GM19025 (cell line): Measurements from ENCODE around the gene SNX24.
"Not testable (repeated sequence)": the region's sequence is repeated elsewhere in the genome, so short reads cannot be mapped to it uniquely, and the experiment has no call there.

ENCODE experiments used
- ATAC-seq: cut with Tn5 transposase; IDR thresholded peaks from one replicate; pipeline ENCODE4 v1.9.1; 2021; ENCODE audit warnings: mild to moderate bottlenecking, low read depth, moderate library complexity; ENCODE audit not compliant: unreplicated experiment

Gene SNX24

DNA sequence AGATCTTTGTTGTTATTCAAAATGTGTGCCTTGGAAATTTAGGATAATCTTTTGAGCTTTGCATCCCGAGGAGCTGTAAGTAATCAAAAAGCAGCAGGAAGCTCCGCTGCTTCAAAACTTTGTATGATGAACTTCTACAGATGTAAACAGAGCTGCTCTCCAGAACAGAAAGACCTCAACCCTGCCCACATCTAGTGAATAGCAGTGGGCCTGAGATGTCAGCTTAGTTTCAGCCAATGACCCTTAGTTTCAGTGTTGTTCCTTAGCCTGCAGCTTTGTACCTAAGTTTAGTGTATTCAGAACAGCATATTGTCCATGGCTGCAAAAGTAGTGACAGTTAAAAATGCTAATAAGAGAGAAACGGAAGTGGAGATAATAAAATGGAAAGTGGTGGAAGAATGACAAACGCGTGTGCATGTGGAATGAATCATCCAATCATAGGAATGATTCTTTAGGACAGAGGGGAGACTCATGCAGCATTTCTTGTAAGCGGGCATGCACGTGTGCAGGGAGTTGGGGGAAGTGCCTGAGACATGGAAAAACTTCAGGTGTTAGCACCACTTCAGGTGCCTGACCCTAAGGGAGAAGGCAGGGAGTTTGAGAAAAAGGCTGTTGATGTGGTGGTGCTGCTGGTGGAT lies 24.9 kb downstream of the SNX24 start:
- ATAC-seq, result no peak

DNA sequence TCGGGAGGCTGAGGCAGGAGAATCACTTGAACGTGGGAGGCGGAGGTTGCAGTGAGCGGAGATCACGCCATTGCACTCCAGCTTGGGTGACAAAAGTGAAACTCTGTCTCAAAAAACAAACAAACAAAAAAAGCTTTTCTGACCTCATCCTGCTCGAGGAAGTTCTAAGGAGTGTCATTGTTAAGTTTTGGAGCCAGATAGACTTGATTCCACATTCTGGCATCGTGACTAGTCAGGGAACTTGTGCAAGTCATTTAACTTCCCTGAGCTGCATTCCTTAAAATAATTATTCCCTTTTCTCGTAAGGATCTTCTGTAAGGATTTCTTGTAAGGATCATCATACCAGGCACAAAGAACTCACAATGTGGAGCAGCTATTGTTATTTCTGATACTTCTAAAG lies 26.2 kb downstream of the SNX24 start:
- no peak for ATAC-seq

DNA sequence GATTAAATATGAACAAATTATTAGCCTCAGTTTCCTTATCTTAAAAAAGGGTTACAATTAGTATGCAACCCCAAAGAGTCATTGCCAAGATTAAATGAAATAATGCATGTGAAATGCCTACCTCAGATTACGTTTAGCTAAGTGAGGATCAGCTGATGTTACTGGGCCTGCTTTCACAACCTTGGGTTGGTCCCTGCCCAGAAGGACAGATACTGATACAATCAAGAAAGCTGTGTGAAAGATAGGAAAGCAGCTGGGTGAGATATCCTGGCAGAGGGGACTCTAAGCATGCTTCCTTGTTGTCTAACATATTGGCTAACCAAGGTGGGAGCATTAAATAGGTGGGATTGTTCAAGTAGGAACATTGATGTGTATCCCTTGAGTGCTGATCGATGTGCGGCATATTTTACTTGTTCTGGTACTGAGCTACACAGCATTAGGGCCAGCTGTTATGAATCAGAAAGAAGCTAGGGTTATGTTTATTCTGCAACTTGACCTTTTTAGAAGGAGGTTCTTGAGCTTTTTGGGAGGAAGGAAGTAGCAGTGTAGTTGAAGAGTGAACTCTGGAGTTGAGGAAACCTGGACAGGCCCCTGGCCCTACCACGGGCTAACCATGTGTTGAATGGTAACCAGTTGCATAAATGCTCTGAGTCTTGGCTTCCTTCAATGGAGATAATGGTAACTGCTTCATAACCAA lies 28.9 kb downstream of the SNX24 start:
- ATAC-seq, result no peak

DNA sequence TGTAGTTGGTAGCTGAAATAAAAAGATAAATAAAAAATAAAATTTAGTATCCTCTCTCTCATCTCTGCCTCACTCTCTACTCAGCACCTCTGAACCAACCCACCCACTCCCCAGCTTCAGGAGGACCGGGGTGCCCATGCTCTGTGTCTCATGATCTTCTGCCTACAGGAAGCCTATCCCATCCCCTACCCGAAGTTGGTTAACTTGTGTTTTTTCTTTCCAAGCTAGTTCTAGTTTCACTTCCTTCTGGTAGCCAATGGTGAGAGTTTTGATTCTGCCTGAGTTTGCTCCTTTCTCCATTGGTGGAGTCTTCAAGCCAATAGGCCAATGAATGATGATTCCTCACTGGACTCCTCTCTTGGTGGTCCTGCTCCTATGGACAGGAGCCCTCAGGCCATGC lies 32.1 kb downstream of the SNX24 start:
- ATAC-seq, result peak; percentile 47

DNA sequence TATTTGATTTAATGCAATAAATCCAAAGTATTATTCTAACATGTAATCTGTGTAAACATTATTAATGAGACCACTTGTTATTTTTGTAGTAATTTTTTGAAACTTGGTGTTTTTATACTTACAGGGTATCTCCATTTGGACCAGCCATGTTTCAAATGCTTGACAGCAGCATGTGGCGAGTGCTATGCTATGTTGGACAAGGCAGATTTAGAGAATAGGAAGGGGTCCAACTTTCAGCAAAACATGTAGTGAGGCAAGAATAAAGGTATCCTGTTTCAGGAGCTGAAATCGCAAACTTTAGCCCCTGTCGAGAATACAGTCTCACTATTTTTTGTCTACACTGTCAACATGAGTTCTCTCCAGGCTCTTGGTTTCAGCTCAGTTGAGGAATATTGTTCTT lies 33.7 kb downstream of the SNX24 start:
- ATAC-seq, result no peak

DNA sequence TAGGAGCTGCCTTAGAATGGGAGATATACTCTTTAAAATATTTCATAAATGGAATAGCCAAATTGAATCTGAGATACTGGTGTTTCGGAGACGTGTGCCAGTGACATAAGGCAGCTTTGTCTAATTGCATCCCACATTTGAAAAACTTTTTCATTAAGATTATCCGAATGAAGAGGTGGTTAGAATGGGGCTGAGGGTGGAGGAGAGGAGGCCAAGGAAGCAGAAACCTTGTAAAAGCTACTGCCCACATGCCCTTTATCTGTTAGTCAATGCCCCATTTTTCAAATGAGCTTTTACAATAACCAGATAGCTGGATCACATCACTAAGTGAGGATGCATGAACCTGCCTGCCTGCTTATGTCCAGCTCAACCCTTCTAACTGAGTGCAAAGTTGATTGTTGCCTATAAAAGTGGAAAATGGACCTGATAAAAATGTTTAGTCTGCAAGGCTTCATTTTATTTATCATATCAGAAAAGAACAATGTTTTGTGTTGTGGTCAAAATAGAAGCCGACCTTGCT lies 34.8 kb downstream of the SNX24 start:
- no peak for ATAC-seq

DNA sequence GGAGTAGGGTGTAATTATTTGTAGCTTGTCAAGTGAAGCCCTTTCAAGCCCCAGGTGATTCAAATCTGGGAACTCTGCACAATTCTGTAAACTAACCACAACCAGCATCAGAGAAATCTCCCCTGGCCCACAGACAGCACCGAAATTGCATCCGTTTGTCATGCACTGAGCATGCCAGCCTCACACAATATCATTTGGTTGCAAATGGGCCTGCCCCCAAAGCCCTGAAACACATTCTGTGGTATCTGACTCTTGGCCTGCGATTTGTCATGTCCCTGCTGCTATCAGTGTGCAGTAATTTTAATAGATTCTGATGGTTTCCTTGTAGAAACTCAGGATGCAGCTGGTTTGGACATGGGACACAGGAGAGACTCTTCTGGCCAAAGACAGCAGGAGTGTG lies 35.3 kb downstream of the SNX24 start:
- peak; percentile 79 for ATAC-seq

DNA sequence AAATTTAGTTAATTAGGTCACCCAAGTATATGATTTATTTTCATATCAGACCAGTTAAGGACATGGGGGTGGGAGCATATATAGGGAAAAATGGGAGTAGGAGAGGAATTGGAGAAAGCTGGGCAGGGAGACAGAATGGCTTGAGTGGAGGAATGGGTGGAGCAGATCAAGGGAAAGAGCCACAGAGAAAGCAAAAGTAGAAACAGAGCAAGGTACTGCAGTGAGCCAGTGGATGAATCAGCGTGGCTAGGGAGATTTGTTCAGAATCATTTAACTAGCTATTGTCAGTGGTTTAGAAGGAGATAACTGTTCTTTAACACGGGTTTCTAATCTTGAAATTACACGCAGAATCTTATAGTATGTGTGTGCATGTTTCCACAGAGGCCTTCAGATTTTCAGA lies 37.4 kb downstream of the SNX24 start:
- no peak for ATAC-seq

DNA sequence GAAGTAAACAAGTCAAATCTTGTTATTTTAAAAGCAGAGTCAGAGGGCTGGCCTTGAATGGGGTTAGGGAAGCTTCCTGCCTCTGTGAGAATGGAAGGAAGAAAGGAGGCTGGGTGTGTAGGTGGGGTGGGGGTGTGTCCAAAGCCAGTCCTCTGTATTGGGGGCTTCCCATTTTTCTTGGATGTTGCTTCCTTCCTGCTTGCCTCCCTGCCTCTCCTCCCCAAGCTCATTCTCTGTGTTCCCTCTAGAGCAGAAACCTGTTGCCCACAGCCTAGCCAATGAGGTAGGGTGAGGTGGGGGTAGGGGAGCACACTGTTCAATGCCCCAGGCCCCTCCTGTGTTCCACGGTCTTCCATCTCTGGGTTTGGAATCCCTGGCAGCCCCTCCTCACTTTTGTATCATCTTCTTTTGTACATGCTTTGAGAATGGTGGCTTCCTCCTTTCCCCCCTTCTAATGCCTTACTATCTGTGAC lies 39.7 kb downstream of the SNX24 start:
- no peak for ATAC-seq

DNA sequence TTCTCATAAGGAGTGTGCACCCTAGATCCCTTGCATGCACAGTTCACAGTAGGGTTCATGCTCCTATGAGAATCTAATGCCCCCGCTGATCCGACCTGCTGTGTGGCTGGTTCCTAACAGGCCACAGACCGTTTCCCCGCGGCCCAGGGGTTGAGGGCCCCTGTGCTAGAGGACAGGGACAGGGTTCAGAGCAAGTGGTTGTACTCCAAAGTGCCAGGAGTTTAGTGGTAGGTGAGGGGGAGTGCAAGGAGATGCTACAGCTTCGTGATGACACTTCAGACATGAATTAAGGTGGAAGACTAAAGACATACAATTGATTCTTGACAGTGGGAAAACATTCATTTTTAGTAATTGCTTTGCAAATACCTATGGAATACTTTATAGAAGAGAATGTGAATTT lies 40.5 kb downstream of the SNX24 start:
- ATAC-seq, result no peak

DNA sequence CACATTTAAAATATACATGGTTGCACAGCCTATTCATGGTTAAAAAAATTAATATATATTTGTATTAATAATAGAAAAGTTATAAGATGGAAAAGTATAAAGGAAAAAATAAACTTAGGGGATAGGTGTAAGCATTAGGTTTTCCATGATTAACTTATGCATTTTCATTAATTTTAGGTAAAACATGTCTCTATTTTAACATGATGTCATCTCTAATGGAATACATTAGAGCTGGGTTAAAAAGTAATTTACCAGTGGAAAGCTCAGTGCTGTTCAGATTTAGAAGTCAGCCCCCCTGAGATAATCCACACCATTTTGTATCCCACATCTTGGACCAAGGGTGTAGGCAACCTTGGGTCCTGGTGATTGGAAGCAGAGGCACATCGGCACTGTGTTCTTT lies 49.7 kb downstream of the SNX24 start:
- ATAC-seq, result no peak

DNA sequence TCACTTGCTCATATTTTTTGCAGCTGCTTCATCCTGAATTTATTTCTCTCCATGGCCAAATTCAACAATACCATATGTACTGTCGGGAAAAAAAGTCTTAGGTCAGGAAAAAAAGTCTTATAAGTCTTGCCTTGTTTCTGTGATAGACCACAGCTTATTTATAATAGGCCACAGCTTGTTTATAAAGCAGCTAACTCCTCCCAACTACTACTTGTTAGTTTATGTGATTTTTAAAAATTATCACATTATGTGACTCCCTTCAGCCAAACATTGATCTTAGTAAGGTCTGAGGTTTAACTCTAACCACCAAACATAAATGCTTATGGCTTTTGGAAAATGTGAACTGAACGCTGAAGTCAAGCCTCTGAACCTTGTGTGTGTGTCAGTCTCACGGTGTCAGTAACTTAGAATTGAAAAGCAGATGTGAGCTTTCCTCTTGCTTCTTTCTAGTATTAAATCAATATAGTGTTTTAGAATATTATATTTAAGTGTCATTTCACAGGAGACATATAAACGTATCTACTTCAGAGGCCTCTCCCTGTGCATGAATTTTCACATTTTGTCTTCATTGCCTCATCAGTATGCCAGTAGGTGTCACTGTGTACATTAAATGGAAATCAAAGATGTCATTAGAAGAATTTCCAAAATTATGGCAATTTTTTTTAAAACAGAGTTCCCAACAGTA lies 51.3 kb downstream of the SNX24 start:
- no peak for ATAC-seq

DNA sequence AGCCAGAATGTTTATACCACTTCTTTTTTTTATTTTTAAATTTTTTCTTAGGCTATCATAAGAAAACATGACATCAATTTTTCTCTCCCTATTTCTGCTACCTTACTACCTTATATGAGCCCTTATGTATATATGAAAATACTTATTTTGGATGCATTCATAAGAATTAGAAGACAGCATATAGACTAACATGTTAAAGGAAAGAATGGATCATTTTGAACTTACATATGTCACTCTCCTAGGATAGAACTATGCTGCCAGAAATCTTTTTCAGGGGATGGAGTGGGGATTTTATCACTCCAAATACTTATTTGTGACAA lies 51.8 kb downstream of the SNX24 start:
- ATAC-seq, result no peak

DNA sequence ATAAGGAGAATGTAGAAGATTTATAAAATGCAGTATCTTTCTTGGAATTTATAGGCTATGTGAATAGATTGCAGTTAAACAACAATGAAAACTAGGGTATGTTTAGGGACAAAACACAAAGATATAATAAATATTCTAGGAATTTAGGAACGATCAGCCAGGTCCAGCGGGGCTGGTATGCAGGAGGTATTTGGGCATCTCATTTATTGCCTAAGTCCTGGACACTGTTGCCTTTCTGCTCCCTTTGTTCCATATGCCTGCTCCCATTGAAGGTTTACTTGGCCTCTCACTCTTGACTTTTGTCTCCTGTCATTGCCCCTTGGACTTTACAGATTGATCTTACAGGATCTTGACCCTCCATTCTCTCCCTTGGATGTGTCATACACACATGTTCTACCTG lies 55.9 kb downstream of the SNX24 start:
- ATAC-seq, result no peak

DNA sequence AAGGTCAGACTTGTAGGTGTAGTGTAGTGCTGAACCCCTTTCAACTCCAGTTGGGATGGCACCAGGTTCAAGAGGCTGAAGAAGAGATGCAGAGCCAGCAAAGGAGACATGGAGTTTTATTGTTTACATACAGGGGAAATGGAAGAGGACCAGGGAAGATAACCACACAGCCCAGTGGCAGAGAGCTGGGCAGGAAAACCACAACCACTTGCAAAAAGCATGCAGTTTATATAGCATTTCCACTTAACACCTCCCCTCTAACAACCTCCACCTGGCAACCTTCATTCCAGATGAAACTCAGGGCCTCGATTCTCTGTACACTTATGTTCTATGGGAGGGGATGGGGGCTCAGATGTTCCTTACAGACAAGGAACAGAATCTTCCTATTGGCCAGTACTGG lies 56.9 kb downstream of the SNX24 start:
- ATAC-seq, result no peak

DNA sequence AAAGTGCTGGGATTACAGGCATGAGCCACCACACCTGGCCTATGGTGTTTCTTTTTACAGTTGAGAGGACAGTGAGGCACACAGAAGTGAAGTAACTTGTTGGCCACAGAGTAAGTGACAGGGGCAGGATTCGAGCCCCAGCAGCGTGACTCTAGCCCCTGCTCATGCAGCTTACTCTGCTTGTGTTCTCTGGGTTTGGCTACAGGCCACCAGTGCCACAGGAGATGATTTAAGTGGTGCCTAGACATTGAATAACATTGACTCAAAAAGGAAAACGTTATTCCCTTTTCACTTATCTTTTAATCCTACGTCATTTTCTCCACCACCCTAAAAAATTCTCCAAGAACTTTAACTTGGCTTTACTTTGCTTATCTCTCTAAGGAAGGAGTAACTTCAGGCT lies 61.4 kb downstream of the SNX24 start:
- ATAC-seq, result no peak

DNA sequence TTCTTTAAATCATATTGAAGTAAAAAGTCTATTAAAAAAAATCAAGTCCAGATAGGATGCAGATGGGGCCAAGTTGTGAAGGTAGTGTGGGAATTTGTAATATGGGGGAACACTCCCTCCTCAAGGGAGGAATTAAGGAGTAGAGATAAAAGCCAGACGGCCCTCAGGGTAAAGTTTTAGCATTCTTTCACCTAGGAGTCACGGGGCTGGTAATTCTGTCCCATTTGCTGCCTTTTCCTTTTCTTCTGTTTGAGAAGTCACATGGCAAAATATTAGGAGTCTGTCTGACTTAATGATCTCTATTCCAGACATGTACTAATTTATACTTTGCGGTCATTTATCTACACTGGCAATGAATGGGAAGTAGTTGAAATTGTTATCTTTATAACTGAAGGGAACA lies 61.9 kb downstream of the SNX24 start:
- no peak for ATAC-seq

DNA sequence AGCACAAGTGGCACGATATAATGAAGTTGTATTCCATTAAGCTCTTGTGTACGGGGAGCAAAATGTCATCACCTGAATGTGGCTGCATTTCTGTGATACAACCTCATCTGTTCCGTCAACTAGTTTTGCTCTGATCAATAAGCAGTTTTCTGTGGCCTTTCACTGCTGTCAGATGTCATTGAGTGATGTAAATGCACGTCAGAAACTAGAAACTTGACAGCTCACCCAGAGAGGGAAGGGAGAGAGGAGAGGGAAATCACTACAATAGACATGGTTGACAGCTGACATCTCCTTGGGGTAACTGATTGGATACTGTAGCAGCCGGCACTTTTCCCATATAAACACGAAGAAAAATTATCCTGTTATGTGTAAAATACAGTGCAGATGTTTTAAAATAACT lies 62.7 kb downstream of the SNX24 start:
- no peak for ATAC-seq

DNA sequence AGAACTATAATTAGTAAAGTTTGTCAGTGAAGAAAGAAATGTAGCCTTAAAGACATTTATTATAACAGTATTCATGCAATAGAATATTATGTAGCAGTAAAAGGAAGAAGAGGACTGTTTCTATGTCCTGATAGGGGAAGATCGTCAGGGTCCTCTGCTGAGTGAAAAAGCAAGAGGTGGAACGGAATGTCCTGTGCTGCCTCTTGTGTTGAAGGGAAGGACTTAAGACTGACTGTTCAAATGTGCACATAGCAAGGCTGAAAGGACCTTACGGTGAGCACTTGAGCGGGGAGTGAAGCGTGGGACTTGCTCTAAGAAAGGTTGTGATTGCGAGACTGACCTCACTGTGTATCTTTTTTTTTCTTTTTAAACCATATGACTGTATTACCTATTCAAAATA lies 63.2 kb downstream of the SNX24 start:
- ATAC-seq, result no peak

DNA sequence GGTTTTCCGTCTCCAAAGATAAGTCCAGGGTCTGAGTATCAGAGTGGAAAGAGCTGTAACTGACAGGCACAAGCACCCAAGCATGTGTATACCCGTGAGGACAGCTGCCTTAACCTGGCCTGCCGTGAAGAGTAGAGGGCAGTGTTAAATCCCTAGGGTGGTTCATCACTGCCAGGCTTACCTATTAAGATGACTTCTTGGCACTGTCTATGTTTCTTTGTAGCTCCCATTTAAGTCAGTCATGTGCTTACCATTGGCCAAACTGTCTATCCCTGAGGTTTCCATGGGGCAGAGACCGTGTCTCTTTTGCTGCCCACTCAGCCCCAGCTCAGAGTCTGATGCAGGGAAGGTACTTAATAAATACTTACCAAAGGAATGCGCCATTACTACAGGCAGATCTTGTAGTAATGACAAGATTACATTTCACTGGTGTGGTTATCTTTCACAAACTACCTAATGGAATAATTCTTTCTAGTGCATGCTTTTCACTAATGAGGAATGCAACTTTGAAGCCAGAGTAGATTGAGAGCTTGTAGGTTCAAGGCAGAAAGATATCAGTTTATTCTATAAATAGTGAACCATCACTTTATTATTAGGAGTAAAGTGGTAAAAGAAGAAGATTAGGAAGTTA lies 64.2 kb downstream of the SNX24 start:
- ATAC-seq, result no peak

DNA sequence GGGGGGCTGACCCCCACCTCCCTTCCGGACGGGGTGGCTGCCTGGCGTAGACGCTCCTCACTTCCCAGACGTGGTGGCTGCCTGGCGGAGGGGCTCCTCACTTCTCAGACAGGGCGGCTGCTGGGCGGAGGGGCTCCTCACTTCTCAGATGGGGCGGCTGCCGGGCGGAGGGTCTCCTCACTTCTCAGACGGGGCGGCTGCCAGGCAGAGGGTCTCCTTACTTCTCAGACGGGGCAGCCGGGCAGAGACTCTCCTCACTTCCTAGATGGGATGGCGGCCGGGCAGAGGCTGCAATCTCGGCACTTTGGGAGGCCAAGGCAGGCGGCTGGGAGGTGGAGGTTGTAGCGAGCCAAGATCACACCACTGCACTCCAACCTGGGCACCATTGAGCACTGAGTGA lies 68.0 kb downstream of the SNX24 start:
- not testable (repeated sequence) for ATAC-seq
